ENCODE measurements around the gene SLC49A3. TPM values are rescaled to one million over a fixed set of nuclear protein-coding genes. Genes with fewer than 3 reads are reported as not detected.

The SLC49A3 gene
- total RNA-seq, 2 donors from 2014 or later = 8.0 to 8.2 TPM

DNA sequence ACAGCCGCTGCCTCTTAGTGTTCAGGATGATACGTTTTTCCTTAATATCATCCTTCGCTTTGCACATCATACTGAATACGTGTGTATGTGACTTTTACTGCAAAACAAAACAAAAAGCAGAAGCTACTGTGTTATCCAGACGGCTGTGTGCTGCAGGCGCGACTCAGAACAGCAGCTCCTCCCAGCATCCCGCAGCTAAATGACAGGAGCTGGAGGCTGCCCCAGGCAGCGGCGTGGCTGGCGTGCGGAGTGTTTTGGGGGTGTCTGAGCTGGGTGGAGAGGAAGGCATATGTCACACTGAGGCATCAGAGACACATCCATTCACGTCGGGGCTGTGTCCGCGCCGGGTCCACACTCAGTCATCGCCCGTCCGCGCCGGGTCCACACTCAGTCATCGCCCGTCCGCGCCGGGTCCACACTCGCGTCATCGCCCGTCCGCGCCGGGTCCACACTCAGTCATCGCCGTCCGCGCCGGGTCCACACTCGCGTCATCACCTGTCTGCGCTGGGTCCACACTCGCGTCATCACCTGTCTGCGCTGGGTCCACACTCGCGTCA is 33.3 kb upstream of the SLC49A3 start:
- 96 to 97% methylated on average over 47 of the region's 47 CpGs for WGBS, 2 donors
- no peak for ATAC-seq
- Histone ChIP-seq H3K36me3 (replicated peaks in 1 of 2; ENCODE audit: insufficient read depth in 1 of 2, low read depth in 2 of 2) (no peaks in the 10 kb centered on the region), H3K4me1 (no peaks in the 10 kb centered on the region), H3K27me3 (no peaks in the 10 kb centered on the region), H3K9me3 (no peaks in the 10 kb centered on the region), H3K4me3 (no peak overlapping the region), H3K27ac (no peak overlapping the region)
- no peak for DNase-seq
- intact Hi-C loops (cut with DNase I) = no loop called here
- TF ChIP-seq CTCF (IDR thresholded peaks at IDR 0.05) = no peak
- no peak for TF ChIP-seq POLR2A (IDR thresholded peaks at IDR 0.05)

- TF ChIP-seq POLR2A (IDR thresholded peaks at IDR 0.05) (no peak), CTCF (IDR thresholded peaks at IDR 0.05) (no peak)
Observed at GRCh38 chr4:721261-722168, 32.6 kb upstream of the SLC49A3 start.

GRCh38 chr4:720111-720860 is 31.3 kb upstream of the SLC49A3 start:
- DNase-seq = no peak
- ATAC-seq = no peak
- no peaks in the 10 kb centered on the region for H3K27me3 ChIP-seq

More at GRCh38 chr4:721261-722168, 32.6 kb upstream of the SLC49A3 start:
- intact Hi-C loops (cut with DNase I) = no loop called here
- Histone ChIP-seq H3K9me3 (no peaks in the 10 kb centered on the region), H3K4me3 (no peak overlapping the region), H3K27ac (no peak overlapping the region), H3K36me3 (replicated peaks in 1 of 2; ENCODE audit: insufficient read depth in 1 of 2, low read depth in 2 of 2) (no peaks in the 10 kb centered on the region), H3K27me3 (no peaks in the 10 kb centered on the region), H3K4me1 (no peaks in the 10 kb centered on the region)
- WGBS, 2 donors = 81 to 86% methylated on average over 31 of the region's 31 CpGs
- no peak for DNase-seq
- no peak for ATAC-seq

DNA sequence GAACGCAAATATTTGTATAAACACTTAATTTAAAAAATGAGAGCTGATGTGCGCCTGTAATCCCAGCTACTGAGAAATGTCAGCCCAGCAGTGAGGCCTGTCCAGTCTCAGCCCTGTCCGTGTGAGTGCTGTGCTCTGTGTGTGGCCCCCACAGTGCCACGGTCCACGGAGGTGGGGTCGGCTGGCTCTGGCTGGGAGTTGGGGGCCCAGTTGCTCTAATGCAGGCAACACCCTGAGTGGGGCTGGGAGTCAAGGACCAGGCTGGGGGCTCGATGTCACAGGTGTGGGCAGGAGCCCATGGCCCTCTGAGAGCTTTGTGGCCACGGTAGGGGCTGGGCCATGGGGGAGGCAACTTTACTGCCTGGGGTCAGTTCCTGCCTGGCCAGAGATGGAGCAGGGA is 29.5 kb upstream of the SLC49A3 start:
- Histone ChIP-seq H3K36me3 (replicated peaks in 1 of 2; ENCODE audit: insufficient read depth in 1 of 2, low read depth in 2 of 2) (no peaks in the 10 kb centered on the region), H3K4me1 (no peaks in the 10 kb centered on the region), H3K27ac (no peak overlapping the region), H3K4me3 (no peak overlapping the region), H3K27me3 (no peaks in the 10 kb centered on the region), H3K9me3 (no peaks in the 10 kb centered on the region)
- intact Hi-C loops (cut with DNase I) = no loop called here
- no peak for DNase-seq
- ATAC-seq = no peak
- no peak for TF ChIP-seq CTCF (IDR thresholded peaks at IDR 0.05)
- no peak for TF ChIP-seq POLR2A (IDR thresholded peaks at IDR 0.05)
- WGBS, 2 donors = 83 to 98% methylated on average over 5 to 8 of the region's 8 CpGs

More at GRCh38 chr4:720111-720860, 31.3 kb upstream of the SLC49A3 start:
- no peak overlapping the region for H3K4me3 ChIP-seq
- H3K4me1 ChIP-seq = no peaks in the 10 kb centered on the region
- no peak for TF ChIP-seq CTCF (IDR thresholded peaks at IDR 0.05)
- TF ChIP-seq POLR2A (IDR thresholded peaks at IDR 0.05) = no peak
- H3K36me3 ChIP-seq (replicated peaks in 1 of 2; ENCODE audit: insufficient read depth in 1 of 2, low read depth in 2 of 2) = no peaks in the 10 kb centered on the region
- 95 to 97% methylated on average over 55 to 57 of the region's 59 CpGs for WGBS, 2 donors
- no peak overlapping the region for H3K27ac ChIP-seq
- intact Hi-C loops (cut with DNase I) = no loop called here
- H3K9me3 ChIP-seq = no peaks in the 10 kb centered on the region
